Coronary artery (tissue), 2 donors: ENCODE data around the gene TMEFF2.
"Not testable (repeated sequence)": the region's sequence is repeated elsewhere in the genome, so short reads cannot be mapped to it uniquely, and the experiment has no call there.

Source experiments
- DNase-seq: peaks from one replicate; pipeline ENCODE4 v3.0.0-alpha.2; 2017; ENCODE audit warnings: low spot score
- H3K27ac ChIP-seq, 2 donors: fragments of 200-600 bp; sonication (generic); one replicate each; pipeline ENCODE4 v1.5.1; 2016 to 2019
- H3K4me3 ChIP-seq: fragments of 200-600 bp; sonication (generic); 2 replicates; pipeline ENCODE4 v1.5.1; 2016; ENCODE audit warnings: mild to moderate bottlenecking, moderate library complexity
- CTCF ChIP-seq: fragments of 200-600 bp; sonication (generic); IDR thresholded peaks from one replicate; pipeline ENCODE4 v1.5.1; 2019; ENCODE audit warnings: antibody characterized with exemption

The TMEFF2 gene

GRCh38 chr2:191926671-191927070 is 268.1 kb downstream of the TMEFF2 start:
- no peak overlapping the region for H3K27ac ChIP-seq
- no peak overlapping the region for H3K4me3 ChIP-seq
- no peak for DNase-seq
- TF ChIP-seq CTCF = no peak

- H3K27ac ChIP-seq = no peak overlapping the region
- DNase-seq = no peak
- no peak overlapping the region for H3K4me3 ChIP-seq
- no peak for TF ChIP-seq CTCF
These were observed 271.1 kb downstream of the TMEFF2 start for GRCh38 chr2:191923652-191923997.

GRCh38 chr2:191922736-191923651 is 271.7 kb downstream of the TMEFF2 start:
- no peak for TF ChIP-seq CTCF
- H3K27ac ChIP-seq = no peak overlapping the region
- DNase-seq = no peak
- no peak overlapping the region for H3K4me3 ChIP-seq

GRCh38 chr2:191921650-191922049 is 273.1 kb downstream of the TMEFF2 start:
- H3K4me3 ChIP-seq = not testable (repeated sequence)

GRCh38 chr2:191920502-191920901 is 274.2 kb downstream of the TMEFF2 start:
- no peak for TF ChIP-seq CTCF
- no peak for DNase-seq
- no peak overlapping the region for H3K4me3 ChIP-seq
- H3K27ac ChIP-seq = no peak overlapping the region

More at GRCh38 chr2:191921650-191922049, 273.1 kb downstream of the TMEFF2 start:
- not testable (repeated sequence) for DNase-seq, H3K27ac ChIP-seq

GRCh38 chr2:191917967-191918651 is 276.6 kb downstream of the TMEFF2 start:
- TF ChIP-seq CTCF = no peak
- no peak overlapping the region for H3K27ac ChIP-seq
- no peak overlapping the region for H3K4me3 ChIP-seq
- no peak for DNase-seq

GRCh38 chr2:191917430-191917881 is 277.3 kb downstream of the TMEFF2 start:
- no peak for TF ChIP-seq CTCF
- no peak overlapping the region for H3K4me3 ChIP-seq
- H3K27ac ChIP-seq = no peak overlapping the region
- DNase-seq = no peak
